H1 (cell line): ENCODE results near the gene GPC6. TPM values are rescaled to one million over a fixed set of nuclear protein-coding genes. Genes with fewer than 3 reads are reported as not detected.

ENCODE experiments used
- CTCF ChIA-PET: fragments of 300-600 bp; sonication (Branson Sonifier 250); formaldehyde crosslinking; loops from one replicate; lab custom pipeline; 2021; ENCODE audit not compliant: partially characterized antibody; lab: Charles Lee
- POLR2A ChIA-PET: fragments of 300-600 bp; sonication (Branson Sonifier 250); formaldehyde crosslinking; loops from one replicate; lab custom pipeline; 2021; ENCODE audit warnings: inconsistent platforms; ENCODE audit not compliant: partially characterized antibody; lab: Charles Lee
- DNase-seq, 2 experiments: peaks; one replicate each; pipeline versions ENCODE4 v3.0.0 to v3.0.0-alpha.2; 2010 to 2022; ENCODE audit warnings: low spot score in 2 of 2, low read depth in 1 of 2, mixed read lengths in 1 of 2
- FAIRE-seq: peaks from 2 replicates; lab custom pipeline; 2011; peaks lifted over from hg19 to GRCh38; lab: Jason Lieb, UNC
- H2AFZ ChIP-seq: 2 replicates; pipeline ENCODE4 v1.8.1; 2012; ENCODE audit warnings: low read length, inconsistent platforms
- H2AK5ac ChIP-seq: 2 replicates; pipeline ENCODE4 v1.6.1; 2013; ENCODE audit warnings: low read depth, low read length
- H2BK120ac ChIP-seq: replicated peaks from 2 replicates; pipeline ENCODE3; 2013; ENCODE audit warnings: low read depth, low read length, inconsistent platforms
- H2BK12ac ChIP-seq: 2 replicates; pipeline ENCODE4 v1.6.1; 2013; ENCODE audit warnings: low read depth, low read length
- H2BK15ac ChIP-seq: 2 replicates; pipeline ENCODE4 v1.6.1; 2013; ENCODE audit warnings: low read length
- H2BK20ac ChIP-seq: 2 replicates; pipeline ENCODE4 v1.6.1; 2013; ENCODE audit warnings: low read length
- H2BK5ac ChIP-seq: 2 replicates; pipeline ENCODE4 v1.6.1; 2013; ENCODE audit warnings: low read depth, low read length
- H3K14ac ChIP-seq: 2 replicates; pipeline ENCODE4 v1.6.1; 2013; ENCODE audit warnings: inconsistent platforms; ENCODE audit not compliant: insufficient read length
- H3K18ac ChIP-seq: 2 replicates; pipeline ENCODE4 v1.6.1; 2013; ENCODE audit warnings: low read length; ENCODE audit errors: extremely low read depth
- H3K23ac ChIP-seq: 2 replicates; pipeline ENCODE4 v1.6.1; 2013; ENCODE audit warnings: inconsistent platforms; ENCODE audit not compliant: insufficient read length
- H3K23me2 ChIP-seq: 2 replicates; pipeline ENCODE4 v1.6.1; 2013; ENCODE audit warnings: low read depth, low read length
- H3K27ac ChIP-seq: 2 replicates; pipeline ENCODE4 v1.6.1; 2011; ENCODE audit warnings: low read depth, low read length, inconsistent platforms
- H3K27me3 ChIP-seq, 4 experiments: replicated peaks in 1 of 4; 1 replicate in 1 of 4; 2 replicates in 3 of 4; pipeline versions ENCODE4 v1.6.1 to v1.8.1; 2011 to 2013; ENCODE audit warnings: low read length in 3 of 4, mild to moderate bottlenecking in 3 of 4, inconsistent platforms in 2 of 4, mixed read lengths in 2 of 4, moderate library complexity in 1 of 4; ENCODE audit not compliant: control insufficient read depth in 3 of 4, insufficient read depth in 3 of 4; ENCODE audit errors: extremely low read depth in 1 of 4
- H3K36me3 ChIP-seq, 4 experiments: 2 replicates each; pipeline versions ENCODE4 v1.6.1 to v1.8.1; 2011 to 2013; ENCODE audit warnings: mild to moderate bottlenecking in 4 of 4, low read length in 3 of 4, moderate library complexity in 2 of 4, control low read depth in 1 of 4, inconsistent platforms in 1 of 4; ENCODE audit not compliant: insufficient read depth in 4 of 4, control insufficient read depth in 2 of 4
- H3K4ac ChIP-seq: replicated peaks from 2 replicates; pipeline ENCODE3; 2013; ENCODE audit warnings: low read length, low read depth, mixed read lengths, inconsistent platforms; ENCODE audit not compliant: insufficient read length
- H3K4me1 ChIP-seq, 4 experiments: replicated peaks in 1 of 4; 1 replicate in 1 of 4; 2 replicates in 3 of 4; pipeline versions ENCODE4 v1.6.1 to v1.8.1; 2011 to 2013; ENCODE audit warnings: low read length in 3 of 4, inconsistent platforms in 2 of 4, mixed read lengths in 1 of 4; ENCODE audit not compliant: insufficient read depth in 4 of 4, control insufficient read depth in 3 of 4
- H3K4me2 ChIP-seq, 2 experiments: 2 replicates each; pipeline versions ENCODE4 v1.6.1 to v1.8.1; 2011 to 2013; ENCODE audit warnings: low read depth in 2 of 2, low read length in 2 of 2, control low read depth in 1 of 2, inconsistent platforms in 1 of 2, mild to moderate bottlenecking in 1 of 2; ENCODE audit not compliant: insufficient read depth in 1 of 2
- H3K4me3 ChIP-seq, 4 experiments: fragments of 200-600, 300-600 bp in 1 of 4; sonication (generic), shearing (Covaris generic), sonication (Bioruptor Twin) in 1 of 4; 2 replicates each; pipeline versions ENCODE4 v1.5.1 to v1.8.1; 2011 to 2016; ENCODE audit warnings: low read length in 4 of 4, low read depth in 3 of 4, control low read depth in 2 of 4, inconsistent platforms in 2 of 4, mild to moderate bottlenecking in 2 of 4, mixed read lengths in 1 of 4, moderate library complexity in 1 of 4; ENCODE audit not compliant: insufficient read depth in 2 of 4; ENCODE audit errors: extremely low read depth in 1 of 4
- H3K56ac ChIP-seq: replicated peaks from 2 replicates; pipeline ENCODE3; 2013; ENCODE audit warnings: low read depth, mild to moderate bottlenecking, mixed read lengths, low read length, inconsistent platforms; ENCODE audit not compliant: insufficient read length
- H3K79me1 ChIP-seq: 2 replicates; pipeline ENCODE4 v1.6.1; 2013; ENCODE audit warnings: low read depth, low read length, control low read depth
- H3K79me2 ChIP-seq, 2 experiments: 2 replicates each; pipeline versions ENCODE4 v1.6.1 to v1.8.1; 2012 to 2013; ENCODE audit warnings: low read length in 2 of 2, mild to moderate bottlenecking in 2 of 2, inconsistent platforms in 1 of 2; ENCODE audit not compliant: insufficient read depth in 2 of 2, control insufficient read depth in 1 of 2
- H3K9ac ChIP-seq, 4 experiments: replicated peaks in 1 of 4; 1 replicate in 1 of 4; 2 replicates in 3 of 4; pipeline versions ENCODE4 v1.6.1 to v1.8.1; 2011 to 2013; ENCODE audit warnings: low read depth in 3 of 4, low read length in 3 of 4, control low read depth in 2 of 4, mild to moderate bottlenecking in 2 of 4, moderate library complexity in 2 of 4, inconsistent platforms in 1 of 4; ENCODE audit errors: extremely low read depth in 1 of 4
- H3K9me3 ChIP-seq, 2 experiments: 2 replicates each; pipeline versions ENCODE4 v1.6.1 to v1.8.1; 2012 to 2013; ENCODE audit warnings: mild to moderate bottlenecking in 2 of 2, moderate library complexity in 2 of 2, control low read depth in 1 of 2, inconsistent platforms in 1 of 2, low read depth in 1 of 2, low read length in 1 of 2, mixed read lengths in 1 of 2; ENCODE audit not compliant: insufficient read depth in 2 of 2
- H4K20me1 ChIP-seq, 2 experiments: replicated peaks in 1 of 2; 2 replicates each; pipeline versions ENCODE3 to v1.8.1; 2011 to 2013; ENCODE audit warnings: inconsistent platforms in 2 of 2, low read length in 2 of 2, mild to moderate bottlenecking in 1 of 2; ENCODE audit not compliant: insufficient read depth in 2 of 2, control insufficient read depth in 1 of 2
- H4K5ac ChIP-seq: 2 replicates; pipeline ENCODE4 v1.6.1; 2013; ENCODE audit warnings: low read length, low read depth, mixed read lengths, inconsistent platforms; ENCODE audit not compliant: insufficient read length
- H4K8ac ChIP-seq: 2 replicates; pipeline ENCODE4 v1.8.0; 2013; ENCODE audit warnings: mild to moderate bottlenecking, moderate library complexity, low read length, inconsistent platforms; ENCODE audit not compliant: insufficient read depth; ENCODE audit errors: extremely low read depth
- H4K91ac ChIP-seq: replicated peaks from 2 replicates; pipeline ENCODE3; 2013; ENCODE audit warnings: low read length, mixed read lengths, inconsistent platforms; ENCODE audit not compliant: insufficient read length
- BACH1 ChIP-seq: IDR thresholded peaks from 2 replicates; pipeline ENCODE4 v1.6.1; 2012; ENCODE audit warnings: low read length, improper control_type of control experiment
- CBX5 ChIP-seq: fragments of 300-800, 300-1000 bp; sonication (generic); IDR thresholded peaks from 2 replicates; pipeline ENCODE4 v1.7.1; 2016; ENCODE audit warnings: antibody characterized with exemption, low read length, low read depth
- EGR1 ChIP-seq: IDR thresholded peaks from 2 replicates; pipeline ENCODE4 v1.6.1; 2011; ENCODE audit warnings: low read depth, low read length, borderline replicate concordance
- EZH2 ChIP-seq: fragments of 200-600 bp; sonication (generic); IDR thresholded peaks from 2 replicates; pipeline ENCODE4 v1.7.1; 2012; ENCODE audit warnings: low read depth, mild to moderate bottlenecking, moderate library complexity, low read length, inconsistent platforms; ENCODE audit not compliant: severe bottlenecking
- JUN ChIP-seq: IDR thresholded peaks from 2 replicates; pipeline ENCODE4 v1.6.1; 2011; ENCODE audit warnings: low read depth, mild to moderate bottlenecking, improper control_type of control experiment, low read length
- NANOG ChIP-seq: IDR thresholded peaks from 2 replicates; pipeline ENCODE4 v1.6.1; 2011; ENCODE audit warnings: low read length, low read depth, mild to moderate bottlenecking, inconsistent platforms; ENCODE audit not compliant: insufficient read depth, poor library complexity, severe bottlenecking
- NRF1 ChIP-seq: IDR thresholded peaks from 2 replicates; pipeline ENCODE4 v1.6.1; 2011; ENCODE audit warnings: mild to moderate bottlenecking, low read depth, low read length, improper control_type of control experiment
- POLR2A ChIP-seq, 2 experiments: IDR thresholded peaks; 1 replicate in 1 of 2; 2 replicates in 1 of 2; pipeline ENCODE4 v1.6.1; 2011; ENCODE audit warnings: low read depth in 2 of 2, low read length in 2 of 2, mild to moderate bottlenecking in 2 of 2; ENCODE audit errors: control extremely low read depth in 1 of 2
- RAD21 ChIP-seq, 2 experiments: IDR thresholded peaks in 1 of 2; conservative IDR thresholded peaks in 1 of 2; 2 replicates each; pipeline ENCODE4 v1.6.1; 2011; ENCODE audit warnings: low read depth in 2 of 2, low read length in 2 of 2, improper control_type of control experiment in 1 of 2, inconsistent platforms in 1 of 2, mild to moderate bottlenecking in 1 of 2, moderate library complexity in 1 of 2
- SIRT6 ChIP-seq: IDR thresholded peaks from one replicate; pipeline ENCODE4 v1.7.1; 2012; ENCODE audit warnings: low read length, inconsistent platforms
- SP4 ChIP-seq: IDR thresholded peaks from 2 replicates; pipeline ENCODE4 v1.6.1; 2012; ENCODE audit warnings: low read length, inconsistent platforms
- TEAD4 ChIP-seq: IDR thresholded peaks from 2 replicates; pipeline ENCODE4 v1.6.1; 2012; ENCODE audit warnings: low read depth, low read length, inconsistent platforms, mixed read lengths
- polyA plus RNA-seq, 7 experiments: library from polyadenylated mRNA; depleted of rRNA in 3 of 7; stranded (reverse) in 5 of 7; unstranded in 2 of 7; fragments of >200 nt in 5 of 7; fragments of 200-250 nt in 2 of 7; gene quantifications; 1 replicate in 5 of 7; 2 replicates in 1 of 7; 4 replicates in 1 of 7; pipeline versions ENCODE4 v1.2.1 to v1.2.3, GENCODE V29; 2011 to 2013; ENCODE audit warnings: missing spikeins in 2 of 7, mixed read lengths in 2 of 7
- total RNA-seq: library from RNA; stranded (reverse); fragmentation: NEBNext Ultra II Directional; extraction: Animal tissue kit (Norgen Biotek cat#: 25700); gene quantifications from 2 replicates; pipeline ENCODE4 v1.2.1, GENCODE V29; 2021

GPC6 gene
- total and polyA plus RNA-seq, 2 of the 8 experiments (the other 6 are each of a cell fraction or from before 2014, with no cell fraction given), result 5.4 to 12.0 TPM

DNA sequence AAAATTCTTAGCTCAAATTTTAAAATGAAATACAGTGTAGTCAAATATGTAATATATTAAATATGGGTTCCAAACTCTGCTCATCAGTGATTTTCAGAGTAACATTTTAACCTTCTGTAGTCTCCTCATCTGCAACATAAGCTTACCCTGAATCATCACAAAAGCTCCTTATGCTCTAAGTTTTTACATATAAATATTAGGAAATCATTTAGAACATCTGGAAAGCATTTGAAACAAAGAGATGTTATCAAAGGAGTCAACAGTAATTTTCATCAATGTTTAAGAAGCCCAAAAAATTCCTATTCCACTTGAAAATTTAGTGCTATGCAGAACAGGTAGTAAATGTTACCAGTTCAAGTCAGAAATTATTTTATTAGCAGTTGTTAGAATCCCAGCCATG, 1028.1 kb downstream of the GPC6 start:
- Histone ChIP-seq H2BK120ac (no peak overlapping the region), H3K79me1 (no peaks in the 10 kb centered on the region), H3K4me1 (no peaks in the 10 kb centered on the region), H3K23me2 (no peaks in the 10 kb centered on the region), H2BK15ac (no peak overlapping the region), H3K4me2 (no peak overlapping the region), H4K5ac (no peak overlapping the region), H3K27ac (no peak overlapping the region), H3K23ac (no peak overlapping the region), H2BK20ac (no peak overlapping the region), H2AK5ac (no peak overlapping the region), H4K20me1 (no peaks in the 10 kb centered on the region), H3K27me3 (no peaks in the 10 kb centered on the region), H3K4ac (no peak overlapping the region), H3K56ac (no peak overlapping the region), H2BK12ac (no peak overlapping the region), H3K18ac (no peak overlapping the region), H4K8ac (no peak overlapping the region), H3K4me3 (no peak overlapping the region), H3K9me3 (no peaks in the 10 kb centered on the region), H2BK5ac (no peak overlapping the region), H3K9ac (no peak overlapping the region), H4K91ac (no peak overlapping the region), H3K36me3 (no peaks in the 10 kb centered on the region), H3K79me2 (no peaks in the 10 kb centered on the region), H2AFZ (no peak overlapping the region), H3K14ac (no peak overlapping the region)
- DNase-seq (no peak), FAIRE-seq (no peak)
- ChIA-PET POLR2A (no interaction called here), CTCF (interaction anchor here (1.4 kb wide), 1 partner anchor 18 kb away, joined by 6 read pairs; no protein-coding TSS in a partner anchor)
- no peak for TF ChIP-seq BACH1
- no peak for TF ChIP-seq CBX5
- no peak for TF ChIP-seq TEAD4
- TF ChIP-seq SP4, result no peak
- TF ChIP-seq EGR1, result no peak
- TF ChIP-seq JUN, result no peak
- TF ChIP-seq SIRT6, result no peak
- no peak for TF ChIP-seq EZH2
- TF ChIP-seq NANOG, result no peak
- TF ChIP-seq POLR2A (IDR thresholded peaks at IDR 0.05; ENCODE audit: control extremely low read depth in 1 of 2, low read depth in 2 of 2, low read length in 2 of 2), result no peak
- TF ChIP-seq RAD21 (IDR thresholded peaks at IDR 0.05 in 1 of 2, conservative IDR thresholded peaks at IDR 0.05 in 1 of 2; ENCODE audit: low read depth in 2 of 2, low read length in 2 of 2), result no peak
- TF ChIP-seq NRF1, result no peak
